DND-41 (cell line): ENCODE data around the gene IL17RE.
"Not testable (repeated sequence)": the region's sequence is repeated elsewhere in the genome, so short reads cannot be mapped to it uniquely, and the experiment has no call there.

Experiments
- ATAC-seq: fragments of 200-7000 bp; cut with Tn5 transposase; 3 replicates; pipeline ENCODE4 v1.9.1; 2021; ENCODE audit warnings: low read depth; ENCODE audit not compliant: insufficient read depth
- DNase-seq: peaks from one replicate; pipeline ENCODE4 v3.0.0-alpha.2; 2020
- H2AFZ ChIP-seq: 2 replicates; pipeline ENCODE4 v1.6.0; 2012; ENCODE audit warnings: low read depth, low read length
- H3K27ac ChIP-seq: 2 replicates; pipeline ENCODE4 v1.5.1; 2012; ENCODE audit warnings: low read length, inconsistent platforms
- H3K27me3 ChIP-seq: fragments of 200-600 bp; sonication (generic); 2 replicates; pipeline ENCODE4 v1.6.0; 2012; ENCODE audit warnings: low read length, mild to moderate bottlenecking, inconsistent platforms; ENCODE audit not compliant: insufficient read depth, poor library complexity
- H3K36me3 ChIP-seq: 2 replicates; pipeline ENCODE4 v1.5.1; 2012; ENCODE audit warnings: low read length, inconsistent platforms; ENCODE audit not compliant: insufficient read depth
- H3K4me1 ChIP-seq: 2 replicates; pipeline ENCODE4 v1.5.1; 2012; ENCODE audit warnings: mild to moderate bottlenecking, low read length; ENCODE audit not compliant: insufficient read depth
- H3K4me2 ChIP-seq: 2 replicates; pipeline ENCODE4 v1.6.0; 2012; ENCODE audit warnings: mild to moderate bottlenecking, moderate library complexity, low read length, inconsistent platforms; ENCODE audit not compliant: insufficient read depth
- H3K4me3 ChIP-seq, 2 experiments: fragments of 200-600 bp in 1 of 2; shearing (Covaris generic) in 1 of 2; 2 replicates each; pipeline ENCODE4 v1.5.1; 2012 to 2016; ENCODE audit warnings: inconsistent platforms in 2 of 2, low read length in 2 of 2, mild to moderate bottlenecking in 2 of 2, low read depth in 1 of 2, moderate library complexity in 1 of 2
- H3K79me2 ChIP-seq: 2 replicates; pipeline ENCODE4 v1.6.0; 2012; ENCODE audit warnings: low read length, inconsistent platforms; ENCODE audit not compliant: insufficient read depth
- H3K9ac ChIP-seq: 2 replicates; pipeline ENCODE4 v1.6.0; 2012; ENCODE audit warnings: low read depth, mild to moderate bottlenecking, inconsistent platforms, low read length, moderate library complexity
- H3K9me3 ChIP-seq: 2 replicates; pipeline ENCODE4 v1.5.1; 2012; ENCODE audit warnings: low read length, moderate library complexity, mild to moderate bottlenecking, inconsistent platforms; ENCODE audit not compliant: insufficient read depth, severe bottlenecking
- H4K20me1 ChIP-seq: 2 replicates; pipeline ENCODE4 v1.6.0; 2012; ENCODE audit warnings: low read length; ENCODE audit not compliant: insufficient read depth
- EZH2 ChIP-seq: IDR thresholded peaks from 3 replicates; pipeline ENCODE4 v1.6.1; 2012; ENCODE audit warnings: borderline replicate concordance, low read depth, mild to moderate bottlenecking, moderate library complexity, low read length, inconsistent platforms; ENCODE audit not compliant: severe bottlenecking
- TF ChIP-seq, protein P1 (sequence below): IDR thresholded peaks from 2 replicates; pipeline ENCODE4 v1.5.1; 2012; ENCODE audit warnings: borderline replicate concordance, low read length, moderate library complexity, mild to moderate bottlenecking; ENCODE audit not compliant: poor library complexity, severe bottlenecking; ENCODE audit errors: extremely low read depth

The IL17RE gene

DNA sequence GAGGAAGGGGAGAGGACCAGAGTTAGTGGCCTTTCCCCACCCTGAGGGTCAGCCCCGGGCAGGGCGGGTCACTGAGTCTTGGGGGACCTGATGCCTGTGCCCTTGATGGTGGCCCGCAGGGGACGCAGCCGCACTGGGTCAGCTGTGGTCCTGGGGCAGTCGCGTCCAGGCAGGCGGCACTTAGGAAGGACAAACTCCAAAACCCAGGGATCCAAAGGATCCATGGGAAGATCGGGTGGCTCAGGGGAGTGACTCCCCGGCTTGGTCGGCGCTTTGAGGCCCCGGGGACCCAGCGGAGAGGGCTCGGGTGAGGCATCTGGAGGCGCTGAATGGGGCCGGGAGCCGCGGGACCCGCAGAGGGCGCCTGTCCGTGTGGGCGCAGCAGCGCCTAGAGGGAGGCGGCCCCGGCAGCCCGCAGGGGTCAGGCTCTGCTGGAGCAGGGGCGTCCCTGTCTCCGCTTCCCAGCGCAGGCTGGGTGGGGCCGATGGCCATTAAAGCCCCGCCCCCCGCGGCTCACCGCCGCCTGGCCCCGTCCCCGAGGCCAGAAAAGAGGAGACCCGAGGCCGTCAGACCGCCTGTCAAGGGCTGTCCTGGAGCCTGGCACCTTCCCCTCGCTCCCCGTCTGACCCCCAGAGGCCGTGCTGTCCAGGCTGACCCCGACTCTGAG, 40.1 kb upstream of the IL17RE start:
- Histone ChIP-seq H4K20me1 (no peaks in the 10 kb centered on the region), H2AFZ (no peak overlapping the region), H3K4me3 (no peak overlapping the region), H3K9me3 (no peaks in the 10 kb centered on the region), H3K4me1 (no peaks in the 10 kb centered on the region), H3K79me2 (no peaks in the 10 kb centered on the region), H3K4me2 (no peak overlapping the region), H3K9ac (no peak overlapping the region), H3K27ac (no peak overlapping the region), H3K27me3 (no peaks in the 10 kb centered on the region), H3K36me3 (no peaks in the 10 kb centered on the region)
- DNase-seq = no peak
- no peak for TF ChIP-seq EZH2
- TF ChIP-seq, protein P1, sequence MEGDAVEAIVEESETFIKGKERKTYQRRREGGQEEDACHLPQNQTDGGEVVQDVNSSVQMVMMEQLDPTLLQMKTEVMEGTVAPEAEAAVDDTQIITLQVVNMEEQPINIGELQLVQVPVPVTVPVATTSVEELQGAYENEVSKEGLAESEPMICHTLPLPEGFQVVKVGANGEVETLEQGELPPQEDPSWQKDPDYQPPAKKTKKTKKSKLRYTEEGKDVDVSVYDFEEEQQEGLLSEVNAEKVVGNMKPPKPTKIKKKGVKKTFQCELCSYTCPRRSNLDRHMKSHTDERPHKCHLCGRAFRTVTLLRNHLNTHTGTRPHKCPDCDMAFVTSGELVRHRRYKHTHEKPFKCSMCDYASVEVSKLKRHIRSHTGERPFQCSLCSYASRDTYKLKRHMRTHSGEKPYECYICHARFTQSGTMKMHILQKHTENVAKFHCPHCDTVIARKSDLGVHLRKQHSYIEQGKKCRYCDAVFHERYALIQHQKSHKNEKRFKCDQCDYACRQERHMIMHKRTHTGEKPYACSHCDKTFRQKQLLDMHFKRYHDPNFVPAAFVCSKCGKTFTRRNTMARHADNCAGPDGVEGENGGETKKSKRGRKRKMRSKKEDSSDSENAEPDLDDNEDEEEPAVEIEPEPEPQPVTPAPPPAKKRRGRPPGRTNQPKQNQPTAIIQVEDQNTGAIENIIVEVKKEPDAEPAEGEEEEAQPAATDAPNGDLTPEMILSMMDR = no peak
- ATAC-seq = no peak

DNA sequence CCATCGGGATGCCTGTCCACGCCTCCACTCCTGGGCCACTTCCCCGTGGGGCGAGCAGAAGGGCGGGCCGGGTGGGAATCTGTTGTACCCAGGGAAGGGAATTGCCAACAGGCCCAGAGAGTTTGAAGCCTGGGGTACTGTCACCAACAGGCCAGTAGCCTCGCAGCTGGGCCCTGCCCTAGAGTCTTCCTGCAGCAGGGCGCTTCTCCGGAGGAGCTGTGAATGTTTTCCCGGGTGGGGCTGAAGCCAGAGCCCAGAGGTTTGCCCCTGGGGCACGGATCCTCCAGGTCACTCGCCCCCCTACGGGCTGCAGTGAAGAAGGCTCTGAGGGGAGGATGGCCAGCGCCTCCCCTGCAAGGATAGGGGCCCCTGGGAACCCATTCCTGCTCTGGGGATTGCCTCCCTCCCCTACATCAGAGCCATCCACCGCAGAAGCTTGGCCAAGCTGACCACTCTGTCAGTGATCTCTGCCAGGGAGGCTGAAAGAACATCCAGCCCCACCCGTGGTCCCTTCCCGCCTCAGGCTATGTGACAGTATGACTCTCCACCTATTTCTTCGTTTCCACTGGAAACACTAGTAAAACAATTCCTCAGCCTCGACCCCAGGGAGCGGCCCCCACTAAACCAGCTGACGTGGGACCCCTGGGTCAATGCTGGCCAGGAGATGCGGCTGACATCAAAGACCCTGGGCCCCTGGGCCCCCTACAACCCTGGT, 39.4 kb upstream of the IL17RE start:
- Histone ChIP-seq H3K9me3 (no peaks in the 10 kb centered on the region), H3K4me1 (no peaks in the 10 kb centered on the region), H3K79me2 (no peaks in the 10 kb centered on the region), H2AFZ (no peak overlapping the region), H3K9ac (no peak overlapping the region), H3K4me3 (no peak overlapping the region), H3K27me3 (no peaks in the 10 kb centered on the region), H4K20me1 (no peaks in the 10 kb centered on the region), H3K4me2 (no peak overlapping the region), H3K36me3 (no peaks in the 10 kb centered on the region), H3K27ac (no peak overlapping the region)
- no peak for ATAC-seq
- no peak for DNase-seq
- TF ChIP-seq EZH2 = no peak
- TF ChIP-seq, protein P1 = no peak

DNA sequence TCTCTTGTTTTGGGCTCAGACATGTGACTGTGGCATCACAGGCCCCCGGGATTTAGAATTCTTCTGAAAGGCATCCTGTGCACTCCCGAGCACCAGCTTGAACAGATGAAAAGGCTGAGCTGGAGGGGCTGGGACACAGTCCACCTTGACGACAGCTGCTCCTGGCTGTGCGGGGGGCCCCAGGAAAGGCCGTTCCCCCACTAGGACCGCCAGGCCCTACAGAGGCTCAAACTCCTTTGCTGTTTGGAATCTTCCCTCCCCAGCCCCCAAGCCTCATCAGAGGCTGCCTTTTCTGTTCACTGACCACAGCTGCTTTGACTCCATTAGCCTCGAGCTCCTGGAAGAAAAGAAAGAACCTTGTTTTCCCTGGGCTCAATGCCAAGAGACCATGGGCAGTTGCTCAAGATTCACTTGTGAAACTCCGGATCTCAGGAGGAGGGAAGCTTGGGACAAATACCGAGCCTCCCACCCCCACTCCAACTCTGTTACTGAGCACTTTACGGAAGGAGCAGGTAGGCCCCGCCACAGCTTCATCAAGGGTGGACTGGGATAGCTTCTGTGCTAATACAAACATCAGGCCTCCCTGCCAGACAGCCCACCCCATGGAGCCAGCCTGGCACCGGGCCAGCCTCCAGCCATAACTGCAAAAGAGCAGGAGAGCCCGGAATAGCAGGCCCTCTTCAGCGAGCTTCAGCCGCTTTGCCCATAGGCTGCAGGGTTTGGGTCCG, 38.3 kb upstream of the IL17RE start:
- no peak overlapping the region for H3K4me3 ChIP-seq
- ATAC-seq = no peak
- no peak overlapping the region for H2AFZ ChIP-seq
- no peaks in the 10 kb centered on the region for H3K36me3 ChIP-seq
- no peaks in the 10 kb centered on the region for H4K20me1 ChIP-seq
- no peak for DNase-seq
- TF ChIP-seq, protein P1 = no peak
- TF ChIP-seq EZH2 = no peak
- no peak overlapping the region for H3K9ac ChIP-seq
- H3K27ac ChIP-seq = no peak overlapping the region
- H3K9me3 ChIP-seq = no peaks in the 10 kb centered on the region
- no peaks in the 10 kb centered on the region for H3K27me3 ChIP-seq
- no peaks in the 10 kb centered on the region for H3K4me1 ChIP-seq
- no peak overlapping the region for H3K4me2 ChIP-seq
- no peaks in the 10 kb centered on the region for H3K79me2 ChIP-seq

DNA sequence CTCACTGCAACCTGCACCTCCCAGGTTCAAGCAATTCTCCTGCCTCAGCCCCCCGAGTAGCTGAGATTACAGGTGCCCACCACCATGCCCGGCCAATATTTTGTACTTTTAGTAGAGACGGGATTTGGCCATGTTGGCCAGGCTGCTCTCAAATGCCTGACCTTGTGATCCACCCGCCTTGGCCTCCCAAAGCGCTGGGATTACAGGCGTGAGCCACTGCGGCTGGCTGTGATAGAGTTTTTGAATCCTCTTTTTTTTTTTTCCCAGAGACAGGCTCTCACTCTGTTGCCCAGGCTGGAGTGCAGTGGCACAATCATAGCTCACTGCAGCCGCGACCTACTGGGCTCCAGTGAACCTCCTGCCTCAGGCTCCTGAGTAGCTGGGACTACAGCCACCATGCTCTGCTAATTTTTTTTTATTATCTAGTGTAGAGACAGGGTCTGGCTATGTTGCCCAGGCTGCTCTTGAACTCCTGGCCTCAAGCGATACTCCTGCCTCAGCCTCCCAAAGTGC, 37.5 kb upstream of the IL17RE start:
- not testable (repeated sequence) for H3K79me2 ChIP-seq, H3K4me1 ChIP-seq, H3K9ac ChIP-seq, H4K20me1 ChIP-seq, H3K36me3 ChIP-seq, ATAC-seq, H3K4me2 ChIP-seq, H3K9me3 ChIP-seq, H2AFZ ChIP-seq, H3K27ac ChIP-seq, H3K4me3 ChIP-seq, DNase-seq, H3K27me3 ChIP-seq
